Stimulated activated CD4-positive, alpha-beta T cell treated with anti-CD3 and anti-CD28 coated beads, Interleukin-1b, Interleukin-23, amount 100 ng/mL, for 24 hours (primary cell): ENCODE data around the gene CDR2L.
A peak's percentile ranks its signal among the peaks of the same experiment; 100 is the strongest.
"Not testable (repeated sequence)": the region's sequence is repeated elsewhere in the genome, so short reads cannot be mapped to it uniquely, and the experiment has no call there.

Experiments
- DNase-seq, 4 experiments: peaks; one replicate each; pipeline ENCODE4 v3.0.0-alpha.2; 2020; ENCODE audit warnings: low read depth in 4 of 4, low spot score in 1 of 4

Gene CDR2L

DNA sequence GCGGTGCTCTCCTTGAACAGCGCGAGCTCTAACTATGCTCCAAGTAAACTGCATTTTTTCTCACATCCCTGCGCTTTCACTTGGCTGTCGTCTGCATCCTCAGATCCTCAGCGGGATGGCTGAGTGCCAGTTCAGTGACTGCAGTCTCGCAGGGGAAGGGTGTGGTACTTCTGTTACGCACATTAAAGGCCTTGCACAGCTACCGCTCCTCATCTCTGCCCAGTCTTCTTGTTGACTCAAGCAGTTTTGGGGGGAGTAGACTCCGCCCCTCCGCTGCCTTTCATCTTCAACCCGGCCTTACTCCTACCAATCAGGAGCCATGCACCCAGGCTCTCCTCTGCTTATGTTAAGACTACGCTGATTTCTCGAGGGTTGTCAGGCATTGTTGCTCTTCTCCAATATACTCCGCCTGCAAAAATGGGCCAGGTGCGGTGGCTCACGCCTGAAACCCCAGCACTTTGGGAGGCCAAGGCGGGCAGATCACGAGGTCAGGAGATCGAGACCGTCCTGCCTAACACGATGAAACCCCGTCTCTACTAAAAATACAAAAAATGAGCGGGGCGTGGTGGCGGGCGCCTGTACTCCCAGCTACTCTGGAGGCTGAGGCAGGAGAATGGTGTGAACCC, 49.3 kb downstream of the CDR2L start:
- peak in 3 of 4 experiments; percentile 48 to 64 (median 60) for DNase-seq

DNA sequence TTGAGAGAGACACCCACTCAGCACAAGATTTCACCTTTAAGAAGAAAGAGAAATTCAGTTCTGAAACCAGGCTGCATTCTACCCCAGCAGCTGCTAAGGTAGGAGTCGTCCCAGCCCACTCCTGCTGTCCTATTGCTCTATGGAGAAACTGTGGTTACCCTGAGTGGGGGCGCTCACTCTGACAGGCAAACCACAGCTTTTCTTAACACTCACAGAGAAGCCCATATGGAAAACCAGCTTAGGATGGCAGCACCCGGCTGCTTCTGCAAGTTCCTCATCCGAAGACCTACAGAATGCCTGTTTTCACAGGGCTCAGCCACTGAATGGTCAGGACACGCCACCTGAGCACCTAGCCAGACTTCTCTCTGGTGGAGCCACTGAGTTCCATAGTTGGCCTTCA, 51.8 kb downstream of the CDR2L start:
- DNase-seq: no peak

DNA sequence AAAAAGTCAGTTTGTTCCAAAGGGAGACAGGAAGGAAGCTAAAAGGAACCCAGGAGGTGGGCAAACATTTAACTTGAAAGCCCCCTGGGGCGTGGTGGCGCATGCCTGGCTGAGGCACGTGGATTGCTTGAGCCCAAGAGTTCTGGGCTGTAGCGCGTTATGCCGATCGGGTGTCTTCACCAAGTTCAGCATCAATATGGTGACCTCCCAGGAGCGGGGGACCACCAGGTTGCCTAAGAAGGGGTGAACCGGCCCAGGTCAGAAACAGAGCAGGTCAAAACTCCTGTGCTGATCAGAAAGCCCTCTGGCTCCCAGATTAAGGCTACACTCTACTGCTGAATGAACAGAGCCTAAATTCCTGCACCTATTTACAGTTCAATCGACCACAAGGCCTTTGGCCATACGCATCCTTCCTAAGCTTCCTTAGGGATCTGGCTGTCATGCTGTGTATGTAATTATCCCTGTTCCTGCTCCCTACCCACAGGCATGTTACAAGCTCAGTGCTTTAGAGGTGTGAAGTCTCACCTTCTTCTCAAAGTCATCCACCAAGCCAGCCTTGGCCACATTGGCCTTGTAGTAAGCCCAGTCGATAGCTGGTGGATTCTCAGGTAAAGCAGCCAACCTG, 54.3 kb downstream of the CDR2L start:
- DNase-seq: no peak

DNA sequence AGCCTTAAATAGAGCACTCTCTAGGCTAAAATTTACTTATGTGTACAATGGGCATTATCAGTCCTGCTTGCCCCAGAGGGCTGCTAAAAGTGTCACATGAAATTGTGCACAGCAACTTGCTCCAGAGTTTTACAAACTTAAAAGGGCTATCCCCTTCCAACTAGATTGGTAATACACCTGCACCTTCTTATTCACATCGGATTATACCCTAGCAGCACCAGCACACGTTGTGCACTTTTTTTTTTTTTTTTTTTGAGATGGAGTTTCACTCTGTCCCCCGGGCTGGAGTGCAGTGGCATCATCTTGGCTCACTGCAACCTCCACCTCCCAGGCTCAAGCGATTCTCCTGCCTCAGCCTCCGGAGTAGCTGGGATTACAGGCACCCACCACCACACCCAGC, 56.4 kb downstream of the CDR2L start:
- not testable (repeated sequence) for DNase-seq

DNA sequence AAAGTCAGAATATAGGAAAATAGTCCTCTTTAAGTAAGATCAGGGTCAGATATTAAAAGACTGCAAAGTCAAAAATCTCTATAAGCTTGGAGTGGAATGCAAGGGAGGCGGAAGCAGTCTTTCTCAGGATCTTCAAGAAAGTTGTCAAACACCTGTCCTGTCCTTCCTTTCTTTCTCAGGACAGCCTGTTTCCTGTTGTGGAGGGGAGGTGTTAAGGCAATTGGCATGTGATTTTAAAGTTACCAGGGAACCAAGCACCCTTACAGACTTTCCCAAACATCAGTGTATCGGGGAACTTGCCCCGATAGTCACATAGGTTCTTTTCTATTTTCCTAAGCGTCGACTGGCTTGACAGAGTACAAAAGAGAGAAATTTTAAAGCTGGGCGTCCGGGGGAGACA, 57.3 kb downstream of the CDR2L start:
- DNase-seq: no peak

DNA sequence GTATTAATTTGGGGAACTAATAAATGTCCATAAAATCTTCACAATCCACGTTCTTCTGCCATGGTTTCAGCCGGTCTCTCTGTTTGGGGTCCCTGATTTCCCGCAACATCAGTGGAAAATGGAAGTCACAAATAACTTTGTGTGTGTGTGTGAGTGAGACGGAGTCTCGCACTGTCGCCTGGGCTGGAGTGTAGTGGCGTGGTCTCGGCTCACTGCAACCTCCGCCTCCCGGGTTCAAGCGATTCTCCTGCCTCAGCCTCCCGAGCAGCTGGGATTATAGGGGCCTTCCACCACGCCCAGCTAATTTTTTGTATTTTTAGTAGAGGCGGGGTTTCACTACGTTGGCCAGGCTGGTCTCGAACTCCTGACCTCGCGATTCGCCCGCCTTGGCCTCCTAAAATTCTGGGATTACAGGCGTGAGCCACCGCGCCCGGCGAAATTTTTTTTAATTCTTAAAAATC, 58.5 kb downstream of the CDR2L start:
- DNase-seq: not testable (repeated sequence)

DNA sequence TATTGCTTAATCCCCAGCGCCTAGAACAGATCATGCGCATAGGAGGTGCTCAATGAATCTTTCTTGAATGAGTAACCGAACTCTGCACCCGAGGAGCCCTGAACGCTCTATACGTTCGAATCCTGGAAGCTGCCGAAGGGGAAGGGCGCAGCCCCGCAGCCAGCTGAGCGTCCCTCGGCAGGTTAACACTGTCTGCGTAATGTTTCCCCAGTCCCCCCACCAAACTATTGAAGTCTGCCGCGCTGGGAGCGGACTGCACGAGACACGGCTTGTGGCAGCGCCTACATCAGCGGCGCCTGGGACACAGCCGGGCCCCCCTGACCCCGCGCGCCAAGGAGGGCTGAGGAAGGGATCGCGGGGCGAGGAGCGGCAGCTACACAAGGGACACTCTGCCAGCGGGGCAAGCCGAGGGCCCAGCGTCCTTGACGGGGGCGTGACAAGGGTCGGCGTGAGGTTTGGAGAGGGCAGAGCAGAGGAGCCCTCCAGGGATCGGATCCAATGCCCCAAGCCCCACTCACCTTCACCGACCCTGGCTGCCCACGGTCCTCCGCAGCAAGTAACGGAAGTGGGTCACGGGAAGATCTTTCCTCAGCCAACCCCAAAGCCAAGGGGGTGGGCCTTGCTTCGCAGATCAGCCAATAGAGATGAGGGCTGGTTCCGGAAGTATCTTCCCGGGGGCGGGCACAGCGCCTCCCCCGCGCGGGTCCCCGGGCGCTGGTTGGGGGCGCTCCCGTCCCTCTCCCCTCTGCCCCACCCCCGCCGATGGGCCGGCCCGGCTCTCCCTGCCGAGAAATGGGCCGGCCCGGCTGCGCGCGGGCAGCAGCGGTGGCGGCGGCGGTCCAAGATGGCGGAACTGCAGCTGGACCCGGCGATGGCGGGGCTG, 59.2 kb downstream of the CDR2L start, which contains the start of the genes ATP5PD and KCTD2:
Gene ATP5PD (minus strand): TSS at position 563 of the 883 bp plus-strand sequence. CDS start 4,319 bp downstream, outside the sequence.
Gene KCTD2 (plus strand): TSS at position 819 of the 883 bp plus-strand sequence. CDS start 26 bp downstream, at position 845.
- peak; percentile 78 to 96 (median 88) for DNase-seq

DNA sequence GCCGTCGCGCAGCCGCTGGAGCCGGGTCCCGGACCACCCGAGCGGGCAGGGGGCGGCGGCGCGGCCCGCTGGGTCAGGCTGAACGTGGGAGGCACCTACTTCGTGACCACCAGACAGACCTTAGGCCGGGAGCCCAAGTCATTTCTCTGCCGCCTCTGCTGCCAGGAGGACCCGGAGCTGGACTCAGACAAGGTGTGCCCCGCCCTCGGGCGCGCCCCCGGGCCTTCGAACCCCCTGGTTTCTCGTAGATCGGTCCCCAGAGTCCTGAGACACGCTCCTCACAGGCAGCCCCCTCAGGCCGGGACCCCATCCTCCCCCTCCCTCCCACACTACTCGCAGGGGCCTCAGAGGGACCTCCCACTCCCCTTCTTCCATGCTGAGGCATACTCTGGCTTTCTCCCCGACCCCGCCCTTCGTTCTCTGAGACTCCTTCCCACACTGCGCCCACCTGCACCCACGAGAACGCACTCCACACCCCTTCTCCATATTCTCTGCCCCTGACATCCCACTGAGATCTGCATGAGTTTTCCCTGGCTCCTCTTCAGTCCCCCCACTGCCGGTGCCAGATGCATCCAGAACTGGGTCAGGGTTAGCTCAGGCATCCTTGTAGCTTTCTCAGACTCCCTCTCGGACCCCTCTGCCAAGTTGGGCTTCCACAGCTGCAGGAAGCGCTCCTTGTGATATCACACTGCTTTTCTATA, 60.1 kb downstream of the CDR2L start:
- DNase-seq: no peak

DNA sequence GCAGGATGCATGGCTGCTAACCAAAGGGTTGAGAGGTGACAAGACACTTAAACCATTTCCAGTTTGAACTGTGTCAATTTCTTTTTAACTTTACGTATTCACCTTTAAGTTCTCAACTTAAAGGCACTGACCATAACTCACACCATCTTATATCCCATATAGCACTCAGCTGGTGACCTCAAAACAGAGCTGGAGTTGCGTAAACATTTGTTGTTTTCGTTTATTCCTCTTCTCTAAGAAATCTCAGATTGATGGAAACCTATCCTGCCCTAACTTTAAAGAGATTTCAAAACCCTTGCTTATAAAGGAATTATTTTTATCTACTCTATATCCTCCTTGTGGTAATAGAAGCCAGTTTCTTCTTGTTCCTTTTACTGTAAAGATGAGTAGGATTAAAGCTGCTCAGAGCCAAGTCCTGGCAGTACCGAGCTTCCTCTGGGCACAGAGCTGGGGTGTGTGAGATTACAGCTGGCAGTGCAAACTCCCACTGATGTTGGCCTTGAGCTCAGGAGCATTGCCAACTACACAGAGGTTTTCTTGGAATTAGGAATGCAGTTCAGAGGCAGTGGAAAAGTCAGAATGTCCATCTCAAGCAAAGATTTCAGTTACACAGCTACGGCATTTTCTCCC, 60.9 kb downstream of the CDR2L start:
- DNase-seq: no peak

DNA sequence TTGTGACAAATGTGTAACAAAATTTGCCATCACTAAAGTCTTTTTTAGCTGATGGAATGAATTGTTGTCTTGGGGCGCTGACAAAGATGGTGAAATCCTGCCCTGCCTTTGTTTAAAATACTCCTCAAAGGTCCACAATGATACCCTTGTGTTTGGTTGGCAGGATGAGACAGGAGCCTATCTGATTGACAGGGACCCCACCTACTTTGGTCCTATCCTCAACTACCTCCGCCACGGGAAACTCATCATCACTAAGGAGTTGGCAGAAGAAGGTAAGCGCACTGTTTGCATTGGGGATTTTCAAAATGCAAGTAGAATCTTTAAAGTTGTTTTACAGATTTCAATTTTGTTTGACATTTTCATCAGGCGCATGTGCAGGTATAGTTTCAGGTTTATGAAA, 61.6 kb downstream of the CDR2L start:
- DNase-seq: no peak

DNA sequence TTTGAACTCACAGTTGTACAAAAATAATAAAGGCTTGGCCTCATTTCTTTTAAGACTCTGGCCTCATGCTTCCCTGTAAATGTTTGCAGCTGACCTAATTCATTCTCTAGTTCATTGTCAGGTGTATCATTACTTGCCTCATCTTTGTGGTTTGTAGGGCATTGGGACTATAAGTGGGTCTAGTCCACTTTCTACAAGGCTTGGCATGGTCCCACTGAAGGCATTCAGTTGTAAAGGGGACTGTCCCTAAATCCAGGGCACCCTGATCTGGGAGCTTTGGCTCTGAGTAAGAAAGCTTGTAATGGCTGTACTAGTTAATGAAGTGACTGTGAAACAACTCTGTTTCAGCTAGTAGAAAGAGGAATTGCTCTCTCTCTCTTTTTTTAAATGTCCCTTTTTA, 62.3 kb downstream of the CDR2L start:
- no peak for DNase-seq

DNA sequence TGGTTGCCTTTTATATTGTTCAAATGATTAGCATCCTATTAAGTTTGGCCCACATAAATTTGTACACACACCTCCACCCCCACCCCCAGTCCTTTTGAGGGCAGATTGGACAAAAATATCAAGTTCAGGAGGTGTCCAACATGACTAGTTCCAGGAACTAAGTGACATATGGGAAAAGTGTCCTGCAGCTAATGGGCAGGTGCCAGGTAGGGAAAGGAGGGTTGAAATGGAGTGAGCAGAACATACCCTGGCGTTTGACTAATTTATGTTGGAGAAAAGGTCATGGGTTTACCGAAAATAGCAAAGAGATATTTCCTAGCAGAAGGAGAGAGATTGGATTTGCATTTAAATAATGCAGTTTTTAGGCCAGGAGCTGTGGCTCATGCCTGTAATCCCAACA, 64.5 kb downstream of the CDR2L start:
- DNase-seq: no peak
